ENCODE data around the gene PTGDR2.
"Not testable (repeated sequence)": the region's sequence is repeated elsewhere in the genome, so short reads cannot be mapped to it uniquely, and the experiment has no call there.

DNA sequence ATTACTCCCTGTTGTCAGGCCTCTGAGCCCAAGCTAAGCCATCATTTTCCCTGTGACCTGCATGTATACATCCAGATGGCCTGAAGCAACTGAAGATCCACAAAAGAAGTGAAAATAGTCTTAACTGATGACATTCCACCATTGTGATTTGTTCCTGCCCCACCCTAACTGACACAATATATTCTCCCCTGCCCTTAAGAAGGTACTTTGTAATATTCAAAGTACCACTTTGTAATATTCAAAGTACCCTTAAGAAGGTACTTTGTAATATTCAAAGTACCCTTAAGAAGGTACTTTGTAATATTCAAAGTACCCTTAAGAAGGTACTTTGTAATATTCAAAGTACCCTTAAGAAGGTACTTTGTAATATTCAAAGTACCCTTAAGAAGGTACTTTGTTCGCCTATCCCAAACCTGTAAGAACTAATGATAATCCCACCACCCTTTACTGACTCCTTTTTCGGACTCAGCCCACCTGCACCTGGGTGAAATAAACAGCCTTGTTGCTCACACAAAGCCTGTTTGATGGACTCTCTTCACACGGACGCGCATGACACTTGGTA is 31.9 kb downstream of the PTGDR2 start:
- TF ChIP-seq, protein P1, sequence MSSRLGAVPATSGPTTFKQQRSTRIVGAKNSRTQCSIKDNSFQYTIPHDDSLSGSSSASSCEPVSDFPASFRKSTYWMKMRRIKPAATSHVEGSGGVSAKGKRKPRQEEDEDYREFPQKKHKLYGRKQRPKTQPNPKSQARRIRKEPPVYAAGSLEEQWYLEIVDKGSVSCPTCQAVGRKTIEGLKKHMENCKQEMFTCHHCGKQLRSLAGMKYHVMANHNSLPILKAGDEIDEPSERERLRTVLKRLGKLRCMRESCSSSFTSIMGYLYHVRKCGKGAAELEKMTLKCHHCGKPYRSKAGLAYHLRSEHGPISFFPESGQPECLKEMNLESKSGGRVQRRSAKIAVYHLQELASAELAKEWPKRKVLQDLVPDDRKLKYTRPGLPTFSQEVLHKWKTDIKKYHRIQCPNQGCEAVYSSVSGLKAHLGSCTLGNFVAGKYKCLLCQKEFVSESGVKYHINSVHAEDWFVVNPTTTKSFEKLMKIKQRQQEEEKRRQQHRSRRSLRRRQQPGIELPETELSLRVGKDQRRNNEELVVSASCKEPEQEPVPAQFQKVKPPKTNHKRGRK (CRISPR knock-in tag; IDR thresholded peaks at IDR 0.05; ENCODE audit: borderline replicate concordance), result not testable (repeated sequence)
- TF ChIP-seq, protein P2, sequence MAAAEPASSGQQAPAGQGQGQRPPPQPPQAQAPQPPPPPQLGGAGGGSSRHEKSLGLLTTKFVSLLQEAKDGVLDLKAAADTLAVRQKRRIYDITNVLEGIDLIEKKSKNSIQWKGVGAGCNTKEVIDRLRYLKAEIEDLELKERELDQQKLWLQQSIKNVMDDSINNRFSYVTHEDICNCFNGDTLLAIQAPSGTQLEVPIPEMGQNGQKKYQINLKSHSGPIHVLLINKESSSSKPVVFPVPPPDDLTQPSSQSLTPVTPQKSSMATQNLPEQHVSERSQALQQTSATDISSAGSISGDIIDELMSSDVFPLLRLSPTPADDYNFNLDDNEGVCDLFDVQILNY (CRISPR knock-in tag; IDR thresholded peaks at IDR 0.05), result not testable (repeated sequence)
- TF ChIP-seq, protein P3, sequence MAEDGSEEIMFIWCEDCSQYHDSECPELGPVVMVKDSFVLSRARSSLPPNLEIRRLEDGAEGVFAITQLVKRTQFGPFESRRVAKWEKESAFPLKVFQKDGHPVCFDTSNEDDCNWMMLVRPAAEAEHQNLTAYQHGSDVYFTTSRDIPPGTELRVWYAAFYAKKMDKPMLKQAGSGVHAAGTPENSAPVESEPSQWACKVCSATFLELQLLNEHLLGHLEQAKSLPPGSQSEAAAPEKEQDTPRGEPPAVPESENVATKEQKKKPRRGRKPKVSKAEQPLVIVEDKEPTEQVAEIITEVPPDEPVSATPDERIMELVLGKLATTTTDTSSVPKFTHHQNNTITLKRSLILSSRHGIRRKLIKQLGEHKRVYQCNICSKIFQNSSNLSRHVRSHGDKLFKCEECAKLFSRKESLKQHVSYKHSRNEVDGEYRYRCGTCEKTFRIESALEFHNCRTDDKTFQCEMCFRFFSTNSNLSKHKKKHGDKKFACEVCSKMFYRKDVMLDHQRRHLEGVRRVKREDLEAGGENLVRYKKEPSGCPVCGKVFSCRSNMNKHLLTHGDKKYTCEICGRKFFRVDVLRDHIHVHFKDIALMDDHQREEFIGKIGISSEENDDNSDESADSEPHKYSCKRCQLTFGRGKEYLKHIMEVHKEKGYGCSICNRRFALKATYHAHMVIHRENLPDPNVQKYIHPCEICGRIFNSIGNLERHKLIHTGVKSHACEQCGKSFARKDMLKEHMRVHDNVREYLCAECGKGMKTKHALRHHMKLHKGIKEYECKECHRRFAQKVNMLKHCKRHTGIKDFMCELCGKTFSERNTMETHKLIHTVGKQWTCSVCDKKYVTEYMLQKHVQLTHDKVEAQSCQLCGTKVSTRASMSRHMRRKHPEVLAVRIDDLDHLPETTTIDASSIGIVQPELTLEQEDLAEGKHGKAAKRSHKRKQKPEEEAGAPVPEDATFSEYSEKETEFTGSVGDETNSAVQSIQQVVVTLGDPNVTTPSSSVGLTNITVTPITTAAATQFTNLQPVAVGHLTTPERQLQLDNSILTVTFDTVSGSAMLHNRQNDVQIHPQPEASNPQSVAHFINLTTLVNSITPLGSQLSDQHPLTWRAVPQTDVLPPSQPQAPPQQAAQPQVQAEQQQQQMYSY (CRISPR knock-in tag; IDR thresholded peaks at IDR 0.05), result not testable (repeated sequence)
- TF ChIP-seq, protein P4, sequence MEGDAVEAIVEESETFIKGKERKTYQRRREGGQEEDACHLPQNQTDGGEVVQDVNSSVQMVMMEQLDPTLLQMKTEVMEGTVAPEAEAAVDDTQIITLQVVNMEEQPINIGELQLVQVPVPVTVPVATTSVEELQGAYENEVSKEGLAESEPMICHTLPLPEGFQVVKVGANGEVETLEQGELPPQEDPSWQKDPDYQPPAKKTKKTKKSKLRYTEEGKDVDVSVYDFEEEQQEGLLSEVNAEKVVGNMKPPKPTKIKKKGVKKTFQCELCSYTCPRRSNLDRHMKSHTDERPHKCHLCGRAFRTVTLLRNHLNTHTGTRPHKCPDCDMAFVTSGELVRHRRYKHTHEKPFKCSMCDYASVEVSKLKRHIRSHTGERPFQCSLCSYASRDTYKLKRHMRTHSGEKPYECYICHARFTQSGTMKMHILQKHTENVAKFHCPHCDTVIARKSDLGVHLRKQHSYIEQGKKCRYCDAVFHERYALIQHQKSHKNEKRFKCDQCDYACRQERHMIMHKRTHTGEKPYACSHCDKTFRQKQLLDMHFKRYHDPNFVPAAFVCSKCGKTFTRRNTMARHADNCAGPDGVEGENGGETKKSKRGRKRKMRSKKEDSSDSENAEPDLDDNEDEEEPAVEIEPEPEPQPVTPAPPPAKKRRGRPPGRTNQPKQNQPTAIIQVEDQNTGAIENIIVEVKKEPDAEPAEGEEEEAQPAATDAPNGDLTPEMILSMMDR (IDR thresholded peaks at IDR 0.05), result not testable (repeated sequence)
- TF ChIP-seq, protein P5, sequence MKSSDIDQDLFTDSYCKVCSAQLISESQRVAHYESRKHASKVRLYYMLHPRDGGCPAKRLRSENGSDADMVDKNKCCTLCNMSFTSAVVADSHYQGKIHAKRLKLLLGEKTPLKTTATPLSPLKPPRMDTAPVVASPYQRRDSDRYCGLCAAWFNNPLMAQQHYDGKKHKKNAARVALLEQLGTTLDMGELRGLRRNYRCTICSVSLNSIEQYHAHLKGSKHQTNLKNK (CRISPR knock-in tag; IDR thresholded peaks at IDR 0.05), result not testable (repeated sequence)
- TF ChIP-seq, protein P6, sequence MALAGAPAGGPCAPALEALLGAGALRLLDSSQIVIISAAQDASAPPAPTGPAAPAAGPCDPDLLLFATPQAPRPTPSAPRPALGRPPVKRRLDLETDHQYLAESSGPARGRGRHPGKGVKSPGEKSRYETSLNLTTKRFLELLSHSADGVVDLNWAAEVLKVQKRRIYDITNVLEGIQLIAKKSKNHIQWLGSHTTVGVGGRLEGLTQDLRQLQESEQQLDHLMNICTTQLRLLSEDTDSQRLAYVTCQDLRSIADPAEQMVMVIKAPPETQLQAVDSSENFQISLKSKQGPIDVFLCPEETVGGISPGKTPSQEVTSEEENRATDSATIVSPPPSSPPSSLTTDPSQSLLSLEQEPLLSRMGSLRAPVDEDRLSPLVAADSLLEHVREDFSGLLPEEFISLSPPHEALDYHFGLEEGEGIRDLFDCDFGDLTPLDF (CRISPR knock-in tag; IDR thresholded peaks at IDR 0.05), result not testable (repeated sequence)
- TF ChIP-seq, protein P7, sequence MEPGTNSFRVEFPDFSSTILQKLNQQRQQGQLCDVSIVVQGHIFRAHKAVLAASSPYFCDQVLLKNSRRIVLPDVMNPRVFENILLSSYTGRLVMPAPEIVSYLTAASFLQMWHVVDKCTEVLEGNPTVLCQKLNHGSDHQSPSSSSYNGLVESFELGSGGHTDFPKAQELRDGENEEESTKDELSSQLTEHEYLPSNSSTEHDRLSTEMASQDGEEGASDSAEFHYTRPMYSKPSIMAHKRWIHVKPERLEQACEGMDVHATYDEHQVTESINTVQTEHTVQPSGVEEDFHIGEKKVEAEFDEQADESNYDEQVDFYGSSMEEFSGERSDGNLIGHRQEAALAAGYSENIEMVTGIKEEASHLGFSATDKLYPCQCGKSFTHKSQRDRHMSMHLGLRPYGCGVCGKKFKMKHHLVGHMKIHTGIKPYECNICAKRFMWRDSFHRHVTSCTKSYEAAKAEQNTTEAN (CRISPR knock-in tag; IDR thresholded peaks at IDR 0.05), result not testable (repeated sequence)
- TF ChIP-seq, protein P8, sequence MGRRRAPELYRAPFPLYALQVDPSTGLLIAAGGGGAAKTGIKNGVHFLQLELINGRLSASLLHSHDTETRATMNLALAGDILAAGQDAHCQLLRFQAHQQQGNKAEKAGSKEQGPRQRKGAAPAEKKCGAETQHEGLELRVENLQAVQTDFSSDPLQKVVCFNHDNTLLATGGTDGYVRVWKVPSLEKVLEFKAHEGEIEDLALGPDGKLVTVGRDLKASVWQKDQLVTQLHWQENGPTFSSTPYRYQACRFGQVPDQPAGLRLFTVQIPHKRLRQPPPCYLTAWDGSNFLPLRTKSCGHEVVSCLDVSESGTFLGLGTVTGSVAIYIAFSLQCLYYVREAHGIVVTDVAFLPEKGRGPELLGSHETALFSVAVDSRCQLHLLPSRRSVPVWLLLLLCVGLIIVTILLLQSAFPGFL (CRISPR knock-in tag; IDR thresholded peaks at IDR 0.05; ENCODE audit: borderline replicate concordance), result not testable (repeated sequence)
